Measurements from ENCODE around the gene CIAO2B.
"Not testable (repeated sequence)": the region's sequence is repeated elsewhere in the genome, so short reads cannot be mapped to it uniquely, and the experiment has no call there.

Gene CIAO2B

GRCh38 chr16:66946974-66947301, 12.7 kb upstream of the CIAO2B start:
- DNase-seq (ENCODE audit: insufficient read length, low spot score) (no peak), FAIRE-seq (no peak)
- TF ChIP-seq TAF1 (IDR thresholded peaks at IDR 0.05; ENCODE audit: low read depth, low read length): no peak
- TF ChIP-seq SPI1 (IDR thresholded peaks at IDR 0.05; ENCODE audit: low read depth, low read length): no peak
- TF ChIP-seq POLR2AphosphoS5 (IDR thresholded peaks at IDR 0.05; ENCODE audit: low read depth, low read length): no peak
- TF ChIP-seq POU2F2 (IDR thresholded peaks at IDR 0.05; ENCODE audit: low read depth, low read length): no peak
- TF ChIP-seq POLR2A (IDR thresholded peaks at IDR 0.05; ENCODE audit: low read depth, low read length): no peak
- TF ChIP-seq PAX5 (IDR thresholded peaks at IDR 0.05; ENCODE audit: insufficient read depth, low read length, severe bottlenecking): no peak

- DNase-seq (ENCODE audit: insufficient read length, low spot score) (no peak), FAIRE-seq (no peak)
- TF ChIP-seq SPI1 (IDR thresholded peaks at IDR 0.05; ENCODE audit: low read depth, low read length) (no peak), TAF1 (IDR thresholded peaks at IDR 0.05; ENCODE audit: low read depth, low read length) (no peak), POU2F2 (IDR thresholded peaks at IDR 0.05; ENCODE audit: low read depth, low read length) (no peak), POLR2AphosphoS5 (IDR thresholded peaks at IDR 0.05; ENCODE audit: low read depth, low read length) (no peak), PAX5 (IDR thresholded peaks at IDR 0.05; ENCODE audit: insufficient read depth, low read length, severe bottlenecking) (no peak), POLR2A (IDR thresholded peaks at IDR 0.05; ENCODE audit: low read depth, low read length) (no peak)
These were observed 12.3 kb upstream of the CIAO2B start for GRCh38 chr16:66946541-66946940.

- no peak for FAIRE-seq
- no peak for DNase-seq (ENCODE audit: insufficient read length, low spot score)
- TF ChIP-seq POLR2A (IDR thresholded peaks at IDR 0.05; ENCODE audit: low read depth, low read length): no peak
- no peak for TF ChIP-seq POLR2AphosphoS5 (IDR thresholded peaks at IDR 0.05; ENCODE audit: low read depth, low read length)
- TF ChIP-seq PAX5 (IDR thresholded peaks at IDR 0.05; ENCODE audit: insufficient read depth, low read length, severe bottlenecking): no peak
These were observed 11.7 kb upstream of the CIAO2B start for GRCh38 chr16:66945939-66946338.

- not testable (repeated sequence) for FAIRE-seq; DNase-seq (ENCODE audit: insufficient read length, low spot score)
These were observed 10.8 kb upstream of the CIAO2B start for GRCh38 chr16:66944971-66945370.

GRCh38 chr16:66944054-66944441, 9.8 kb upstream of the CIAO2B start:
- TF ChIP-seq POLR2AphosphoS5 (IDR thresholded peaks at IDR 0.05; ENCODE audit: low read depth, low read length) (no peak), POU2F2 (IDR thresholded peaks at IDR 0.05; ENCODE audit: low read depth, low read length) (no peak), SPI1 (IDR thresholded peaks at IDR 0.05; ENCODE audit: low read depth, low read length) (no peak), PAX5 (IDR thresholded peaks at IDR 0.05; ENCODE audit: insufficient read depth, low read length, severe bottlenecking) (no peak), POLR2A (IDR thresholded peaks at IDR 0.05; ENCODE audit: low read depth, low read length) (no peak), TAF1 (IDR thresholded peaks at IDR 0.05; ENCODE audit: low read depth, low read length) (no peak)
- no peak for FAIRE-seq
- no peak for DNase-seq (ENCODE audit: insufficient read length, low spot score)

- no peak for FAIRE-seq
- DNase-seq (ENCODE audit: insufficient read length, low spot score): no peak
- TF ChIP-seq POU2F2 (IDR thresholded peaks at IDR 0.05; ENCODE audit: low read depth, low read length): no peak
- no peak for TF ChIP-seq TAF1 (IDR thresholded peaks at IDR 0.05; ENCODE audit: low read depth, low read length)
- TF ChIP-seq POLR2AphosphoS5 (IDR thresholded peaks at IDR 0.05; ENCODE audit: low read depth, low read length): no peak
- no peak for TF ChIP-seq SPI1 (IDR thresholded peaks at IDR 0.05; ENCODE audit: low read depth, low read length)
These were observed 9.3 kb upstream of the CIAO2B start for GRCh38 chr16:66943426-66944053.

- FAIRE-seq: no peak
- TF ChIP-seq POU2F2 (IDR thresholded peaks at IDR 0.05; ENCODE audit: low read depth, low read length): no peak
- TF ChIP-seq POLR2AphosphoS5 (IDR thresholded peaks at IDR 0.05; ENCODE audit: low read depth, low read length): no peak
- no peak for TF ChIP-seq PAX5 (IDR thresholded peaks at IDR 0.05; ENCODE audit: insufficient read depth, low read length, severe bottlenecking)
- TF ChIP-seq POLR2A (IDR thresholded peaks at IDR 0.05; ENCODE audit: low read depth, low read length): no peak
- TF ChIP-seq SPI1 (IDR thresholded peaks at IDR 0.05; ENCODE audit: low read depth, low read length): no peak
- no peak for TF ChIP-seq TAF1 (IDR thresholded peaks at IDR 0.05; ENCODE audit: low read depth, low read length)
- DNase-seq (ENCODE audit: insufficient read length, low spot score): no peak
These were observed 8.8 kb upstream of the CIAO2B start for GRCh38 chr16:66942981-66943380.

GRCh38 chr16:66940236-66940635, 6.0 kb upstream of the CIAO2B start:
- no peak for FAIRE-seq
- DNase-seq (ENCODE audit: insufficient read length, low spot score): no peak
- no peak for TF ChIP-seq POLR2AphosphoS5 (IDR thresholded peaks at IDR 0.05; ENCODE audit: low read depth, low read length)
- TF ChIP-seq SPI1 (IDR thresholded peaks at IDR 0.05; ENCODE audit: low read depth, low read length): no peak
- TF ChIP-seq POLR2A (IDR thresholded peaks at IDR 0.05; ENCODE audit: low read depth, low read length): no peak
- TF ChIP-seq TAF1 (IDR thresholded peaks at IDR 0.05; ENCODE audit: low read depth, low read length): no peak
- TF ChIP-seq PAX5 (IDR thresholded peaks at IDR 0.05; ENCODE audit: insufficient read depth, low read length, severe bottlenecking): no peak
- no peak for TF ChIP-seq POU2F2 (IDR thresholded peaks at IDR 0.05; ENCODE audit: low read depth, low read length)

- FAIRE-seq (no peak), DNase-seq (ENCODE audit: insufficient read length, low spot score) (no peak)
- TF ChIP-seq TAF1 (IDR thresholded peaks at IDR 0.05; ENCODE audit: low read depth, low read length): no peak
- no peak for TF ChIP-seq POLR2AphosphoS5 (IDR thresholded peaks at IDR 0.05; ENCODE audit: low read depth, low read length)
- no peak for TF ChIP-seq SPI1 (IDR thresholded peaks at IDR 0.05; ENCODE audit: low read depth, low read length)
- TF ChIP-seq POLR2A (IDR thresholded peaks at IDR 0.05; ENCODE audit: low read depth, low read length): no peak
- no peak for TF ChIP-seq POU2F2 (IDR thresholded peaks at IDR 0.05; ENCODE audit: low read depth, low read length)
- TF ChIP-seq PAX5 (IDR thresholded peaks at IDR 0.05; ENCODE audit: insufficient read depth, low read length, severe bottlenecking): no peak
These were observed 5.2 kb upstream of the CIAO2B start for GRCh38 chr16:66939366-66939765.

GRCh38 chr16:66937725-66938337, 3.6 kb upstream of the CIAO2B start:
- no peak for TF ChIP-seq TAF1 (IDR thresholded peaks at IDR 0.05; ENCODE audit: low read depth, low read length)
- no peak for TF ChIP-seq PAX5 (IDR thresholded peaks at IDR 0.05; ENCODE audit: insufficient read depth, low read length, severe bottlenecking)
- no peak for TF ChIP-seq POU2F2 (IDR thresholded peaks at IDR 0.05; ENCODE audit: low read depth, low read length)
- TF ChIP-seq POLR2AphosphoS5 (IDR thresholded peaks at IDR 0.05; ENCODE audit: low read depth, low read length): no peak; the same call in 1 of the 2 replicates
- TF ChIP-seq POLR2A (IDR thresholded peaks at IDR 0.05; ENCODE audit: low read depth, low read length): no peak
- no peak for TF ChIP-seq SPI1 (IDR thresholded peaks at IDR 0.05; ENCODE audit: low read depth, low read length)
- DNase-seq (ENCODE audit: insufficient read length, low spot score): no peak
- FAIRE-seq: no peak
